Adipocyte (in vitro differentiated cells): ENCODE data around the gene ARVCF.

Experiments used
- DNase-seq: peaks from one replicate; pipeline ENCODE4 v3.0.0-alpha.2; 2015; ENCODE audit warnings: low read depth
- H3K27me3 ChIP-seq: replicated peaks from 2 replicates; pipeline ENCODE4 v1.7.0; 2013; ENCODE audit warnings: mild to moderate bottlenecking, low read length, moderate library complexity; ENCODE audit not compliant: control insufficient read depth, insufficient read depth
- H3K36me3 ChIP-seq: 2 replicates; pipeline ENCODE4 v1.7.0; 2013; ENCODE audit warnings: low read length, mild to moderate bottlenecking, moderate library complexity; ENCODE audit not compliant: control insufficient read depth, insufficient read depth, severe bottlenecking
- H3K4me1 ChIP-seq: 2 replicates; pipeline ENCODE4 v1.7.0; 2013; ENCODE audit warnings: mild to moderate bottlenecking, low read length, moderate library complexity; ENCODE audit not compliant: control insufficient read depth, insufficient read depth
- H3K4me3 ChIP-seq: 2 replicates; pipeline ENCODE4 v1.7.0; 2013; ENCODE audit warnings: mild to moderate bottlenecking, low read length, moderate library complexity
- H3K9ac ChIP-seq: 2 replicates; pipeline ENCODE4 v1.7.0; 2013; ENCODE audit warnings: mild to moderate bottlenecking, low read length, moderate library complexity
- H3K9me3 ChIP-seq: 2 replicates; pipeline ENCODE4 v1.7.0; 2013; ENCODE audit warnings: mild to moderate bottlenecking, low read length, moderate library complexity; ENCODE audit not compliant: control insufficient read depth

The ARVCF gene

GRCh38 chr22:20051927-20052308, 35.3 kb upstream of the ARVCF start:
- peaks cover 69% of the 10 kb centered on the region for H3K36me3 ChIP-seq

GRCh38 chr22:20046730-20047129, 30.1 kb upstream of the ARVCF start:
- Histone ChIP-seq H3K9me3 (no peaks in the 10 kb centered on the region), H3K27me3 (no peaks in the 10 kb centered on the region), H3K9ac (no peak overlapping the region), H3K36me3 (peaks cover 51% of the 10 kb centered on the region), H3K4me3 (no peak overlapping the region), H3K4me1 (no peaks in the 10 kb centered on the region)
- no peak for DNase-seq

More at GRCh38 chr22:20051927-20052308, 35.3 kb upstream of the ARVCF start:
- Histone ChIP-seq H3K9ac (no peak overlapping the region), H3K4me3 (no peak overlapping the region), H3K4me1 (no peaks in the 10 kb centered on the region), H3K27me3 (no peaks in the 10 kb centered on the region), H3K9me3 (no peaks in the 10 kb centered on the region)
- DNase-seq, result no peak

- H3K4me3 ChIP-seq, result no peak overlapping the region
- H3K9me3 ChIP-seq, result no peaks in the 10 kb centered on the region
These were observed 28.0 kb upstream of the ARVCF start for GRCh38 chr22:20044495-20045151.

GRCh38 chr22:20043997-20044342, 27.3 kb upstream of the ARVCF start:
- Histone ChIP-seq H3K27me3 (no peaks in the 10 kb centered on the region), H3K4me1 (no peaks in the 10 kb centered on the region), H3K9me3 (no peaks in the 10 kb centered on the region), H3K36me3 (peaks cover 61% of the 10 kb centered on the region), H3K9ac (no peak overlapping the region), H3K4me3 (no peak overlapping the region)
- no peak for DNase-seq

More at GRCh38 chr22:20044495-20045151, 28.0 kb upstream of the ARVCF start:
- no peak overlapping the region for H3K9ac ChIP-seq
- no peaks in the 10 kb centered on the region for H3K4me1 ChIP-seq
- no peak for DNase-seq
- H3K36me3 ChIP-seq, result peaks cover 58% of the 10 kb centered on the region
- H3K27me3 ChIP-seq, result no peaks in the 10 kb centered on the region

- no peaks in the 10 kb centered on the region for H3K27me3 ChIP-seq
- DNase-seq, result no peak
- H3K4me3 ChIP-seq, result no peak overlapping the region
- H3K9me3 ChIP-seq, result no peaks in the 10 kb centered on the region
- H3K36me3 ChIP-seq, result peaks cover 60% of the 10 kb centered on the region
- H3K4me1 ChIP-seq, result no peaks in the 10 kb centered on the region
- no peak overlapping the region for H3K9ac ChIP-seq
These were observed 26.7 kb upstream of the ARVCF start for GRCh38 chr22:20043057-20043996.

- no peaks in the 10 kb centered on the region for H3K9me3 ChIP-seq
- no peak for DNase-seq
- no peaks in the 10 kb centered on the region for H3K4me1 ChIP-seq
- H3K9ac ChIP-seq, result no peak overlapping the region
- no peak overlapping the region for H3K4me3 ChIP-seq
- peaks cover 71% of the 10 kb centered on the region for H3K36me3 ChIP-seq
- H3K27me3 ChIP-seq, result no peaks in the 10 kb centered on the region
These were observed 23.9 kb upstream of the ARVCF start for GRCh38 chr22:20040327-20041200.

GRCh38 chr22:20039683-20040325, 23.2 kb upstream of the ARVCF start:
- H3K4me3 ChIP-seq, result no peak overlapping the region
- no peak for DNase-seq
- H3K27me3 ChIP-seq, result no peaks in the 10 kb centered on the region
- H3K4me1 ChIP-seq, result no peaks in the 10 kb centered on the region
- no peaks in the 10 kb centered on the region for H3K9me3 ChIP-seq
- H3K36me3 ChIP-seq, result peaks cover 69% of the 10 kb centered on the region
- H3K9ac ChIP-seq, result no peak overlapping the region

- no peak overlapping the region for H3K9ac ChIP-seq
- no peaks in the 10 kb centered on the region for H3K9me3 ChIP-seq
- no peak for DNase-seq
- H3K4me3 ChIP-seq, result no peak overlapping the region
- peaks cover 3% of the 10 kb centered on the region for H3K4me1 ChIP-seq
- H3K27me3 ChIP-seq, result no peaks in the 10 kb centered on the region
- H3K36me3 ChIP-seq, result peaks cover 58% of the 10 kb centered on the region
These were observed 22.0 kb upstream of the ARVCF start for GRCh38 chr22:20038574-20038973.

GRCh38 chr22:20037419-20037818, 20.8 kb upstream of the ARVCF start:
- Histone ChIP-seq H3K9ac (no peak overlapping the region), H3K27me3 (no peaks in the 10 kb centered on the region), H3K9me3 (no peaks in the 10 kb centered on the region), H3K4me1 (peaks cover 13% of the 10 kb centered on the region), H3K36me3 (peaks cover 48% of the 10 kb centered on the region), H3K4me3 (no peak overlapping the region)
- no peak for DNase-seq

GRCh38 chr22:20036535-20037392, 20.1 kb upstream of the ARVCF start:
- H3K4me1 ChIP-seq, result peaks cover 13% of the 10 kb centered on the region
- H3K9me3 ChIP-seq, result no peaks in the 10 kb centered on the region
- H3K36me3 ChIP-seq, result peaks cover 48% of the 10 kb centered on the region
- H3K27me3 ChIP-seq, result no peaks in the 10 kb centered on the region
- no peak overlapping the region for H3K9ac ChIP-seq
- H3K4me3 ChIP-seq, result no peak overlapping the region
- DNase-seq, result no peak
